Spleen (tissue), 11 donors: ENCODE results near the gene CNTNAP2. TPM values are rescaled to one million over a fixed set of nuclear protein-coding genes. Genes with fewer than 3 reads are reported as not detected.

ENCODE experiments used
- DNase-seq: peaks from one replicate; pipeline ENCODE4 v3.0.0-alpha.2; 2020
- H3K27ac ChIP-seq, 8 donors: fragments of 200-600 bp; sonication (generic) in 7 of 8; 1 replicate in 4 of 8; 2 replicates in 4 of 8; pipeline versions ENCODE4 v1.5.0 to v1.8.0; 2016 to 2021; ENCODE audit warnings: inconsistent platforms in 4 of 8, mild to moderate bottlenecking in 4 of 8, moderate library complexity in 1 of 8
- H3K27me3 ChIP-seq, 7 donors: fragments of 200-600 bp; sonication (generic) in 6 of 7; replicated peaks in 1 of 7; 1 replicate in 4 of 7; 2 replicates in 3 of 7; pipeline versions ENCODE4 v1.5.0 to v1.8.0; 2016 to 2021; ENCODE audit warnings: inconsistent platforms in 3 of 7, mild to moderate bottlenecking in 1 of 7
- H3K36me3 ChIP-seq, 6 donors: fragments of 200-600 bp; sonication (generic) in 5 of 6; 1 replicate in 4 of 6; 2 replicates in 2 of 6; pipeline versions ENCODE4 v1.5.0 to v1.8.0; 2016 to 2021; ENCODE audit warnings: inconsistent platforms in 2 of 6
- H3K4me1 ChIP-seq, 6 donors: fragments of 200-600 bp; sonication (generic) in 5 of 6; 1 replicate in 3 of 6; 2 replicates in 3 of 6; pipeline versions ENCODE4 v1.5.0 to v1.8.0; 2016 to 2021; ENCODE audit warnings: inconsistent platforms in 3 of 6
- H3K4me3 ChIP-seq, 8 donors: fragments of 200-600 bp; sonication (generic) in 7 of 8; 1 replicate in 4 of 8; 2 replicates in 4 of 8; pipeline versions ENCODE4 v1.5.0 to v1.8.0; 2016 to 2021; ENCODE audit warnings: inconsistent platforms in 4 of 8, mild to moderate bottlenecking in 4 of 8, moderate library complexity in 2 of 8
- H3K9me3 ChIP-seq, 8 donors: fragments of 200-600 bp; sonication (generic) in 7 of 8; 1 replicate in 4 of 8; 2 replicates in 4 of 8; pipeline versions ENCODE4 v1.5.0 to v1.8.0; 2016 to 2021; ENCODE audit warnings: inconsistent platforms in 4 of 8
- CTCF ChIP-seq, 11 experiments: fragments of 200-600 bp in 7 of 11; fragments of 450-650 bp in 4 of 11; sonication (generic) in 4 of 11; IDR thresholded peaks in 8 of 11; conservative IDR thresholded peaks in 3 of 11; 1 replicate in 7 of 11; 2 replicates in 4 of 11; pipeline versions ENCODE4 v1.4.0 to v1.8.0; 2016 to 2021; ENCODE audit warnings: antibody characterized with exemption in 11 of 11, inconsistent platforms in 4 of 11, mild to moderate bottlenecking in 1 of 11
- POLR2A ChIP-seq, 3 donors: fragments of 450-650 bp; IDR thresholded peaks; one replicate each; pipeline ENCODE4 v1.5.1; 2017; ENCODE audit warnings: antibody characterized with exemption in 3 of 3, mild to moderate bottlenecking in 1 of 3
- POLR2AphosphoS5 ChIP-seq, 3 donors: sonication (generic); formaldehyde crosslinking; IDR thresholded peaks; one replicate each; pipeline ENCODE4 v1.5.1; 2017; ENCODE audit warnings: antibody characterized with exemption in 3 of 3
- WGBS, 5 donors: extraction: QIAGEN DNeasy Blood & Tissue Kit in 3 of 5; methylation state at CpG; one replicate each; pipeline versions ENCODE4 v1.1.5 to v1.1.7; 2013 to 2018; 5-methylcytosine and 5-hydroxymethylcytosine counted together
- intact Hi-C: fragments of 100-400 bp; cut with DNase I; formaldehyde crosslinking; loops from one replicate; pipeline ENCODE4 v1.15.0; 2023; ENCODE audit warnings: low total_unique reads
- polyA plus RNA-seq, 3 donors: library from polyadenylated mRNA; stranded (reverse); fragments of 200-250 nt; gene quantifications; one replicate each; pipeline ENCODE4 v1.2.1, GENCODE V29; 2013
- total RNA-seq, 7 donors: library from RNA; depleted of rRNA in 3 of 7; stranded (reverse); fragments of >200 nt in 3 of 7; fragmentation: NEBNext Ultra II Directional in 4 of 7; extraction: Animal tissue kit (Norgen Biotek cat#: 25700) in 4 of 7; gene quantifications; one replicate each; pipeline versions ENCODE4 v1.1.0 to v1.2.1, GENCODE V29; 2016 to 2021
- donor health status: healthy with polysubstance abuse.
- donor health status: DM: no; HTN: no; CAD: no; lungs with moderate emphysema.
- donor health status: DM: no; HTN: no; CAD: no.
- donor health status: Bipolar disorder and iron deficiency.
- donor health status: healthy.
- donor health status: DM: no; HTN: no; CAD: no.
- donor health status: DM: yes; HTN: yes; CAD: no.

The CNTNAP2 gene
- total and polyA plus RNA-seq, 10 donors: 0.13 to 2.0 (median 0.82) TPM

- no peaks in the 10 kb centered on the region for H3K27me3 ChIP-seq
- no peaks in the 10 kb centered on the region for H3K36me3 ChIP-seq
- H3K4me3 ChIP-seq: no peak overlapping the region
- no peaks in the 10 kb centered on the region for H3K4me1 ChIP-seq
- no peak for DNase-seq
- H3K27ac ChIP-seq: no peak overlapping the region
- peaks cover 0 to 58% (median 43%) of the 10 kb centered on the region in 8 donors for H3K9me3 ChIP-seq
- TF ChIP-seq POLR2AphosphoS5 (IDR thresholded peaks at IDR 0.05) (no peak), CTCF (IDR thresholded peaks at IDR 0.05 in 8 of 11, conservative IDR thresholded peaks at IDR 0.05 in 3 of 11) (no peak), POLR2A (IDR thresholded peaks at IDR 0.05) (no peak)
- 89 to 98% (median 93%) methylated on average over 1 of the region's 1 CpG for WGBS, 5 donors
- intact Hi-C loops: no loop called here
Observed at GRCh38 chr7:146740039-146740438, 623.4 kb downstream of the CNTNAP2 start.

GRCh38 chr7:146741911-146742310 lies 625.3 kb downstream of the CNTNAP2 start:
- intact Hi-C loops: no loop called here
- H3K27me3 ChIP-seq: no peaks in the 10 kb centered on the region
- H3K9me3 ChIP-seq: peaks cover 0 to 58% (median 43%) of the 10 kb centered on the region in 8 donors
- no peak overlapping the region for H3K27ac ChIP-seq
- no peak for DNase-seq
- H3K4me1 ChIP-seq: no peaks in the 10 kb centered on the region
- no peak overlapping the region for H3K4me3 ChIP-seq
- TF ChIP-seq POLR2A (IDR thresholded peaks at IDR 0.05) (no peak), CTCF (IDR thresholded peaks at IDR 0.05 in 8 of 11, conservative IDR thresholded peaks at IDR 0.05 in 3 of 11) (no peak), POLR2AphosphoS5 (IDR thresholded peaks at IDR 0.05) (no peak)
- H3K36me3 ChIP-seq: no peaks in the 10 kb centered on the region

- TF ChIP-seq CTCF (IDR thresholded peaks at IDR 0.05 in 8 of 11, conservative IDR thresholded peaks at IDR 0.05 in 3 of 11) (no peak), POLR2A (IDR thresholded peaks at IDR 0.05) (no peak), POLR2AphosphoS5 (IDR thresholded peaks at IDR 0.05) (no peak)
- intact Hi-C loops: no loop called here
- no peaks in the 10 kb centered on the region for H3K36me3 ChIP-seq
- H3K4me1 ChIP-seq: no peaks in the 10 kb centered on the region
- DNase-seq: no peak
- no peak overlapping the region for H3K4me3 ChIP-seq
- H3K27ac ChIP-seq: no peak overlapping the region
- 55 to 73% (median 63%) methylated on average over 1 of the region's 1 CpG for WGBS, 5 donors
- H3K27me3 ChIP-seq: no peaks in the 10 kb centered on the region
- peaks cover 0 to 20% (median 10%) of the 10 kb centered on the region in 8 donors for H3K9me3 ChIP-seq
Observed at GRCh38 chr7:146754385-146754784, 637.8 kb downstream of the CNTNAP2 start.

- intact Hi-C loops: no loop called here
- 59 to 81% (median 73%) methylated on average over 2 of the region's 2 CpGs for WGBS, 5 donors
- Histone ChIP-seq H3K4me1 (no peaks in the 10 kb centered on the region), H3K27me3 (no peaks in the 10 kb centered on the region), H3K36me3 (no peaks in the 10 kb centered on the region), H3K9me3 (peaks cover 0 to 23% (median 10%) of the 10 kb centered on the region in 8 donors), H3K27ac (no peak overlapping the region), H3K4me3 (no peak overlapping the region)
- no peak for DNase-seq
- TF ChIP-seq POLR2A (IDR thresholded peaks at IDR 0.05) (no peak), POLR2AphosphoS5 (IDR thresholded peaks at IDR 0.05) (no peak), CTCF (IDR thresholded peaks at IDR 0.05 in 8 of 11, conservative IDR thresholded peaks at IDR 0.05 in 3 of 11) (no peak)
Observed at GRCh38 chr7:146755585-146755984, 639.0 kb downstream of the CNTNAP2 start.
